ENCODE results near the gene RGSL1.

The RGSL1 gene

DNA sequence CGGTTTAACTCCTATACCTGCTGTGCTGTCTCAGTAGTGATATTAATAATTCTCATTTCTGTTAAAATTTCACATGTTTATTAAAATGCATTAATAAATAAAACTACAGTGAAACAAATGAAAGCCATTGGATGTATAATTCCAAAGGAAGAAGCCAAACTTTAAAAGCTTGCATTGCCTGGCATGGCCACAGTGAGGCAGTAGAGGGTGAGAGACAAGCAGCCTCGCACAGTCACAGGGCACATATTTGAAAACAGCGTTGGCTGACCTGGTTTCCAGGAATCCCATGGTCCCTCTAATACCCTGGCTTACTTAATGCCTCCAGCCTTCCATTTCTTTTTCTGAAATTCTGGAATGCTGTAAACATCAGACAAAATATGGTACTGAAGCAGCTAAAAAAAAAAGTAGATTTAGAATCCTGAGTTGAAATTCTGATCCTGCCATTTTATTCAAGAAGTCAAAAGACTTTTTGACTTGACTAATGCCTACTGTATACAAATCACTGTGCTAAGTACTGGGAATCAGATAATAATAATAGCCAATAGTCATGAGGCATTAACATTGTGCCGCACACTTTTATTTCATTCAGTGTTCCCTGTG, 145.8 kb downstream of the RGSL1 start:
- peak; percentile 59 for DNase-seq

DNA sequence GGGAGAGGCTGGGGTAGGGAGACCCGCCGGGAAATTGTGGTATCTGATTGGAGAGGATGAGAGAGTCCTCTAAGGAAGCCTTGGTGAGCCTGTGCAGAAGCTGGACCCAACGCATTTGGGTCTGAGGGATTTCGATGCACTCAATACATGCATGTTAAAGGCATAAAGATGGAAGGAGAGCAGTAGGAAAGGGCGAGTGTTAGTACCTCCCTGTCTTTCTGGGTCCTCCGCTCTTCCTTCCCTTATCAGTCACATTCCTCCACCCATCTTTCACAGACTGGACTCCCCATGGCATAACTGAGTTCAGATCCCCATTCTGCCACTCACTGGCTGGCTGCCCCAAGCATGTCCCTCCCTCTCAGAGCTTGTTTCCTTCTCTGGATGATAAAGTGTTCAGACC, 147.0 kb downstream of the RGSL1 start:
- DNase-seq, result no peak

DNA sequence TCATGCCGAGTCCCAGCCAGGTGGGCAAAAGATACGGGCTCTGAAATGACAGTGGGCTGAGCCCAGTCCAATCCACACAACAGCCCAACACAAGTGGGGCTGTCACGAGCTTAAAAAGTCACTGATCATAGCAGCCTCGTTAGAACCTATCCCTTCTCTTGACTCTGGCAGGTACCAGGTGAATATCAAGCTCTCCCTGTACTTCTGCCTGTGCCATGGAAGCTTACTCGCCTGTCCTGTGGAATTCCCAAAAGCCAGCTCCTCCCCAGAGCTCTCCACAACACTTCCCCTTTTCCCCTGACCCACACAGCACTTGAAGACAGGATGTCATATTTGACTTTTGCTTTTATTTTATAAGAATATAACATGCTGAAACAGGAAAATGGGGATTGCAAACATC, 148.3 kb downstream of the RGSL1 start:
- DNase-seq, result no peak

DNA sequence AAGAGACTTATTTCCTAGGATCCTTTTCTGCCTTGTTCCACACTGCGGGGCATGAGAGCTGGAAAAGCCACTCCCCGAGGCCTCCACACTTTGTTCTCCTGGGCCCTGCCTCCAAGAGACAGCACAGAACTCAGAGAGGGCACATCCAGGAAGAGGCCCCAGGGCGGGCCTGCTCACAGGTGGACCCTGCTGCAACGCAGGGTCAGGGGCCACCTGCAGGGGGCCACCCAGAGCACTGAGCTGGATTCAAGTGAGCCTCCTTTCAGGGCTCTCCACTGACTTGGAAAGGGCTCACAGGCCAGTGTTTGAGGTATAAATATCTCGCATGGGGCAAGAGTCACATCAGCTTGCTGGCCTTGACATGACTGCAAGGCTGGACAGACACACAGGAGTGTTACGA, 149.4 kb downstream of the RGSL1 start:
- DNase-seq, result no peak

DNA sequence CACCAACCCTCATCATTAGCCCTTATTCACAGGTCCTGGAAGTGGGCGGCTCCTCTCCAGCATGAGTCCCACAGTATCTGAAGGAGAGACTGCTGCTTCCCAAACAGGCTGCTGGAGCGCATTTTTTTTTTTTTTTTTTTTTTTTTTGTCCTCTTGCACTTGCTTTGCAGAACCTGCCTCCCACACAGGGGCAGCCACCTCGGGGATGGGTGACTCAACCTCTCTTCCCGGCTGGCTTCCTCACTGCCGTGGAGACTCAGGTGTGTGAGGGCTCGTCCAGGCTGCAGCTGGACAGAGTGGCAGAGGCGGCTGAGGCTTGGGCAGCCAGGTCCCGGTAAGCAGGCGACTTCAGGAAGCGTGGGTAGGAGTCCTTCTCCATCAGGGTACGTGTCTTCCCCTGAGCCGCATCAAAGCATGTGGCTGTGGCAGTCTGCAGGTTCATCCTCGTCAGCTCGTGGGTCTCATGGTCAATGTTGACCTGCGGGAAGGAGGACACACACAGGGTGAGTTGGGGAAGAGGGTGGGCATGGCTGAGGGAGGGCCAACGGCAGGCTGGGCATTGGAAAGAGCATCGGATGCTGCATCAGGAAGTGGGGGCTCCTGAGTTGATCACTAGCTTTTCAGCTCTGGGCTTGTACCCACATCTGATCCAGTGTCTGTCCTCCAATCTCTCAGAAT, 150.2 kb downstream of the RGSL1 start:
- no peak for DNase-seq

DNA sequence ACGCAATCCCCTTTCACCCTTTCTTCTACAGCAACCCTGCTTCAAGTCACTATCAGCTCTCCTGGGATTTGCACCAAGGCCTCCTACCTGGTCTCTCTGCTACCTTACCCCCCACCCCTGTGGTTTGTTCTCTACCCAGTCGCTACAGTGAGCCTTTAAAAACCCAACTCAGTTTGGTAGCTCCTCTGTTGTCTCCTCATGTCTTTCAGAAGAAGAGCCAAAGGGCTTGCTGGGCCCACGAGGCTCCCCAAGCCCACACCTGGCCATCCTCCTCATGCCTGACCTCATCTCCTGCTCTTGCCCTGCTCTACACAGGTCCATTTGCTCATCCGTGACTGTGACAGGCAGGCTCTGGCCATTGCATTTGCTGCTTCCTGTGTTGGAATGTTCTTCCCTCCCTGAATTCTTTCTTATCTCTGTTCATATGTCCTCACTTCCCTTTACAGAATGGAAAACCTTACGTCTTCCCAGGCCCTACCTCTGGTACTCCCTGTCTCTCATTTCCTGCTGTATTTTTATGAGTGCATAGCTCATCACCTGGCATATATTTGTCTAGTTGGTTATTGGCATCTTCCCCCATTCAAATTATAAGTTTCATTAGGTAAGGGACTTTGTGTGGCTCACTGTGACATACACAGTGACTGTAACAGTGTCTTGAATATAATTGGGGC, 150.9 kb downstream of the RGSL1 start:
- DNase-seq, result no peak

DNA sequence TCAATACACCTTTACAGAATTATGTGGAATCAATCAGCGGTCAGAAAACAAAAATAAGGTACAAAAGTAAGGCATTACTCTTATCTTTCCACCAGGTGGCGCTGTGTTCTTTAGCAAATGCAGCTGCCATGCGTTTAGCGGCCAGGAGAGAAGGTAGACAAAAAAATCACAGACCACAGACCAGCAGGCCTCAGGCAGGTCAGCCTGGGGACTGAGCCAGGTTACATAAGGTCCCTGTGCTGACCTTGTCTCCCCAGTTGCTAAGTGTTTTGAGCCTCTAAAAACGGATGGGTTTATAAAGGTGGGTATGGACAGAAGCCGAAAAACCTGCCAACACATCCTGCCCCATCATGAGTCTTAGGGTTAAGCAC, 151.5 kb downstream of the RGSL1 start:
- DNase-seq, result peak; percentile 64

DNA sequence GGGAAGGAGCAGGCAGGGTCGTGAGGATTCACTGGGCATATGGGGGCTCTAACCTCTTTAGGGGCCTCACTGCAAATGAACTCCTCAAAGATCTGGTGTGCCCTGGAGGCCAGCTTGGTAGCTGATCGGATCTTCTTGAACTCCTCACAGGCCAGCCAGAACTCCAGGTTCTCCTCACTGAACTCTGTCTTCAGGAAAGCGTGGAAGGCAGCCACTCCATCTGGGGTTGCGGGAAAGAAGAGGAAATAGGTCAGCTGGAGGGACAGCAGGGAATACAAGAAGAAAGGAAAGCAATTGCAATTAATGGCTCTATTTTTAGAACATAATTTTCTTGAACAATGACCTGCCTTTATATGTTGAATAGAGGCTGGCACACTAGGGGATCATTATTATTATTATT, 152.0 kb downstream of the RGSL1 start:
- DNase-seq, result no peak

DNA sequence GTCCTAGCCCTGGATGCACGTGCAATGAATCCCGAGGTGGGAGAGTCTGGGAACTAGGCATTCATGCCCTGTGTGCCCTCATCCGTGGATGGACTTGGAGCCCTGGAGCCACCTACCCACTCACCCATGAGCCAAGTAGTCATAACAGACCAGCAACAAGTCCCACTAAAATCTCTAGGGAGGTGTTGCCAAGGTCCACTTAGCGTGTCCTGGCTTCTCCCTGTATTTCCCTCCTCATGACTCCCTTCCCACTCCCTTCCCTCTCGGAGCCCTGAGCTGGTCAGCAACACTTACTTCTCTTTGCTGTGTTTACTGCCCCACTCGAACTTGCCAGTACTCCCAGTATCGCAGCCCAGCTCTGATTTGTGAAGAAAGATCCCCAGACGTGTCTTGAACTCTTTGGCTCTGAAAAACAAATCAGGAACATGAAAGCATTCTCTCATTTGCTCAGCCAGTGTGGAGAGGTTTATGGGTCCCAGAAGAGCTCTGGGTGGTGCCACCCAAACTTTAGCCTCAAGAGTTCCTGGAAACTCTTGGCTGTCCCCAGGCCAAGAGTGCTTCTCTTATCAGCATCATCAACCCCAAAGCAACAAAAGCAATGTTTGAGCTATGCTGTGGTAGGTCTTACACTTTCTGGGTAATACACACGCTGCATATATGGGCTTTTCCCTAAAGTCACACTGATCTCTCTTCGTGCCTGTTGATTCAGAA, 153.1 kb downstream of the RGSL1 start:
- no peak for DNase-seq

DNA sequence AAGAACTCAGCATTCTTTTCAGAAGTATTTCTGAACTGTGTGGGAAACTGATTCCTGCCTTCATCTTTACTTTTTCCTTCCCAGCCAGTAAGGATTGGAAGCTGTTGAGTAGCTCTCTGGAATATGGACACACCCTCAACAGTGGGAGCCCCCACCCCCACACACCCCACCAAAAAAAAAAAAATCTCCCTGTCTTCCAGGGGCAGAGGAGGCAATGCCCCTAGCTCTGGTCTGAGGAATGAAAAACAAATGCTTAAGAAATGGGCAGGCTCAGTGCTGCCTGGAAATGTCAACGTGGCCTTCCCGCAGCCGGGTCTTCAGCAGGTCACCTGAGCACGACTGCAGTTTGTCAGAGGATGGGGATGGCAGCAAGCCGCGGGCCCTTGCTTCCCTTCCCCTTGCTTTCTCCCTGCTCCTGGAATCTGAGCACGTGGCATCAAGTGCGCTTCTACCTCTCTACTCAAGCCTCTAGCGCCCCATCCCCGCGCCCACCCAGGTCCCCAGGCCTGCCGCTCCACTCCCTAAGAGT, 153.8 kb downstream of the RGSL1 start:
- no peak for DNase-seq

DNA sequence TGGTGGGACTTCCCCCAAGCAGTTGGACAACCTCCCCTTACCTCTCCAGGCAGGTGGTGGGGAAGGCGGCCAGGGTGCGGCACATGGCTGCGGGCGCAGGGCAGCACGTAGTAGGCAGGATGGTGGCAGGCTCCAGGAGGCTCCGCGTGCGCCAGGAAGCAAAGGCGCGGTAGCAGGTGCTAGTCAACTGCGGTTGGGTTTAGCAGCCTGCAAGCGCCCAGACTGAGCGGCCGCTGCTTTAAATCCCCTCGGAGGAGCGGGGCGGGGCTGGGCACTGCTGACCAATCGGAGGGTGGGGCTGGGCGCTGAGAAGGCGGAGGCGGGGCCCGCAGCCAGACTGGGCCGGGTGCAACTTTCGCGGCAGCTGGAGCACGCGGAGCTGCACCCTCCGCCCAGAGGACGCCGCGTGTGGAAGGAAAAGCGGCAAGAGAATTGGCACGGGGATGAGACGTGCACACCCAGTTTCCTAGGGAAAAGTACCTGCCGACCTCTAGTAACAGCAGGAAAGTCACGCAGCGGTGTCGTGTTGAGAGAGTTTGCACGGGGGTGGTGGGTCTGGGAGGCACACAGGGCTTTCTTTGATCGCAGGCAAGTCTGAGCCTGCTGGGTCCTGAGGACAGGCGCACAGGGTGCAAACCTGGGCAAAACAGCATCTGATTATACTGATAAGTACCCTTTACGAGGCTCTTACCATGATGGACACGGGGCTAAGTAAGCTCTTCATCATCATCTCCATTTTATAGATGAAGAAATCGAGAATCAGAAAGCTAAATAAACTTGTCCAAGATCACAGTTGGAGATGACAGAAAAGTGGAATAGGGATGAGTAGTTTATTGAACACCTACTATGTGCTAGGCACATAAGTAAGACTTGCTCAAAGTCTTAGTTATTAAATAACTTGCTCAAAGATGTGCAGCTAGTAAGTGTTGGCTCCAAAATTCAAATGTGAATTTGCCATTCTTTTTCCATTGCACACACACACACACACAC, 154.5 kb downstream of the RGSL1 start, which contains the start of gene RGS16:
Gene RGS16, minus strand, starts transcription at position 215 of the 990 bp plus-strand sequence. Its CDS starts 130 bp downstream, at position 85.
- peak; percentile 81 for DNase-seq

DNA sequence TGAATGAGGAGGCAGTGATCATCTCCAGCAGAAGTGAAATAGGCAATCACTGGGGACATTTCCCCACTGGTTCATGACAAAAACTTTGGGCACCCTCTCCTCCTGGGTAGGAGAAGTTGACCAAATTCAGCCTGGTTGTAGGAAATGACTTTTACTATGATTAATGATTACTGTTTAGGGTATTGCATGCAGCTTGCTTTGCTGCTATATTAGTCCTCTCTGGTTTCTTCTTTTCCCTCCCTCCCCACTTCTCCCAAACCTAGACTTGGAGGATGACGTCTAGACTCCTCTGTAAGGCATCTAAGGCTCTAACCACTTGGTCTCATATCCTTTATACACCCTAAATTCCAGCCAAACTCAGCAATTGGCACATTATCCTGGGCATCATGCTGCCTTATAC, 157.6 kb downstream of the RGSL1 start:
- DNase-seq, result no peak

DNA sequence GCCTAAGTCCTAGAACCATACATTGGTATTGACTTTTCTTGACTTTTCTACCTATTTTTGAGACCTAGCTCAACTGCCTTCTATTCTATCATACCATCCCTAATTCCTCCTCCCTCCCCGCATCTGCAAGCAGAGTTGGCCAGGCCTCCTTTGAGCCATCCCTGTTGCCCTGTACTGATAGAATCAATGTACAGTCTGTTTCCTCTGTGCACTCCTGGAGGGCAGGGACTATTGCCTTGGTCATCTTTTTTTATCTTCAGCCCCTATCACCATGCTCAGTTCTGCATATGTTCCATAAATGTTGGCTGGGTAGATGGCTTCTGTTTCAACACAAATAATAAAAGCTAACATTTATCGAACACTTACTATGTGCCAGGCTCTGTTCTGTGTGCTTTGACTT, 158.3 kb downstream of the RGSL1 start:
- no peak for DNase-seq

DNA sequence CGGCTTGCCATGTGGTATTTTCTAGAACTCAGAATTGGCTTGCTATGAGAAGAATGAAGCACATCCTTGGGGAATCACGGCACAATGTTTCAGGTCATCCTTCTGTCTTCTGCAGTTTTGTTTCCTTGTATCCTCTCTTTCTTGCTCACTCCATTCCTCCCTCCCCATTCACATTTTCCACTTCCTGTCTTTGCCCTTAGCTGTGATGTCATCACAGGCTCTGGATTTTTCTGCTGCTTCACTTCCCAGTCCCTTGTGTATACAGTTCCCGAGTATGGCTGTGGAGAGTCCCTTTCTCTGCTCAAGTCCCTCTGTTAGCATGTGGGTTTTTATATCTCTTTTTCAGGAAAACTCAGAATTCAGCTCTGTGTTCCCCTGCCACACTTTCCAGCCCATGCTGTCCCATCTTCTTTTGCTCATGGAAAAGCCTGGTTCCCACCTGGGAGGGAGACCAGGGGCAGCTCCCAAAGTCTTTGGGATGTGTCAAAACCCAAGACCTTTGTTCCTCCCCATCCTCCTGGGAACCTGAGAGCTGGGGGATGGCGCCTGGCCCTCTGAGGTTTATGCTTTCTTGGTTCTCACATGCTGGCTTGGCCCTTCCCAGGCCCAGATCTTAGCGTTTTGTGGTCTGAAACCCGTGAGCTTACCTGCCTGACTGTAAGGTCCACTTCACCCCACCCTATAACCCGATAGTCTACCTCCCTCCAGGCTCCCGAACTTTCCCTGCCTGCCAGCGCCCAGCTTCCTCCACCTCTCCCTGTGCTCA, 159.1 kb downstream of the RGSL1 start:
- DNase-seq, result no peak

All from effector CD4-positive, alpha-beta T cell (primary cell).